HEK293T (cell line): ENCODE measurements around the gene LZTR1.

Experiments
- ELF4 ChIP-seq: fragments of 450-650 bp; IDR thresholded peaks from 2 replicates; pipeline ENCODE4 v1.6.1; 2017; ENCODE audit warnings: antibody characterized with exemption
- FOXK2 ChIP-seq: fragments of 450-650 bp; IDR thresholded peaks from 2 replicates; pipeline ENCODE4 v1.6.1; 2016; ENCODE audit warnings: mild to moderate bottlenecking
- HDGF ChIP-seq: fragments of 450-650 bp; IDR thresholded peaks from 2 replicates; pipeline ENCODE4 v1.6.1; 2017; ENCODE audit warnings: antibody characterized with exemption, borderline replicate concordance
- ZNF384 ChIP-seq: fragments of 450-650 bp; IDR thresholded peaks from 2 replicates; pipeline ENCODE4 v1.6.1; 2016

- TF ChIP-seq HDGF (no peak), FOXK2 (no peak), ELF4 (no peak), ZNF384 (no peak)
Measured at GRCh38 chr22:21030621-21031544, 48.8 kb downstream of the LZTR1 start.
